Caco-2 (cell line): ENCODE measurements around the gene PRSS21. TPM values are rescaled to one million over a fixed set of nuclear protein-coding genes. Genes with fewer than 3 reads are reported as not detected.

ENCODE experiments used
- BruUV-seq: library from RNA; stranded (reverse); fragments of 400-500 nt; replicated peaks from 2 replicates; lab custom pipeline; 2021; lab: Mats Ljungman, UMichigan
- CTCF ChIA-PET: fragments of 300-600 bp; sonication (Branson Sonifier 250); formaldehyde crosslinking; loops from one replicate; lab custom pipeline; 2022; ENCODE audit warnings: antibody characterized with exemption; lab: Charles Lee
- POLR2A ChIA-PET: fragments of 300-600 bp; sonication (Branson Sonifier 250); formaldehyde crosslinking; loops from one replicate; lab custom pipeline; 2022; ENCODE audit warnings: antibody characterized with exemption; lab: Charles Lee
- DNase-seq, 2 experiments: peaks; one replicate each; pipeline versions ENCODE4 v3.0.0 to v3.0.0-alpha.2; 2020 to 2022
- H3K27me3 ChIP-seq: replicated peaks from 2 replicates; pipeline ENCODE4 v1.6.0; 2011; ENCODE audit warnings: low read length; ENCODE audit not compliant: control insufficient read depth, insufficient read depth
- H3K36me3 ChIP-seq: 2 replicates; pipeline ENCODE4 v1.5.1; 2011; ENCODE audit warnings: low read length; ENCODE audit not compliant: control insufficient read depth, insufficient read depth
- H3K4me1 ChIP-seq: fragments of 250-450 bp; sonication (Bioruptor Pico); 2 replicates; pipeline ENCODE4 v1.5.1; 2020; ENCODE audit warnings: mild to moderate bottlenecking
- H3K4me3 ChIP-seq: 2 replicates; pipeline ENCODE4 v1.5.1; 2011; ENCODE audit warnings: low read depth, mild to moderate bottlenecking, control low read depth, low read length
- H3K9me3 ChIP-seq: fragments of 250-450 bp; sonication (Bioruptor Pico); 2 replicates; pipeline ENCODE4 v1.5.1; 2020; ENCODE audit warnings: mild to moderate bottlenecking, moderate library complexity
- H3K27ac Mint-ChIP-seq: one replicate; pipeline ENCODE4 v1.8.0; 2022; ENCODE audit warnings: mixed read lengths; ENCODE audit not compliant: unreplicated experiment
- H3K27me3 Mint-ChIP-seq: one replicate; pipeline ENCODE4 v1.8.0; 2022; ENCODE audit warnings: mixed read lengths; ENCODE audit not compliant: insufficient read depth, unreplicated experiment
- H3K36me3 Mint-ChIP-seq: one replicate; pipeline ENCODE4 v1.8.0; 2022; ENCODE audit warnings: mild to moderate bottlenecking, mixed read lengths; ENCODE audit not compliant: insufficient read depth, unreplicated experiment
- H3K4me1 Mint-ChIP-seq: one replicate; pipeline ENCODE4 v1.8.0; 2022; ENCODE audit warnings: low read depth, mixed read lengths; ENCODE audit not compliant: unreplicated experiment
- H3K4me3 Mint-ChIP-seq: one replicate; pipeline ENCODE4 v1.8.0; 2022; ENCODE audit warnings: mild to moderate bottlenecking, moderate library complexity, mixed read lengths; ENCODE audit not compliant: unreplicated experiment
- H3K9me3 Mint-ChIP-seq: one replicate; pipeline ENCODE4 v1.8.0; 2022; ENCODE audit warnings: mixed read lengths; ENCODE audit not compliant: unreplicated experiment
- CTCF ChIP-seq, 2 experiments: fragments of 200-600 bp in 1 of 2; IDR thresholded peaks; 1 replicate in 1 of 2; 2 replicates in 1 of 2; pipeline versions ENCODE4 v1.5.1 to v1.8.0; 2011 to 2022; ENCODE audit warnings: antibody characterized with exemption in 1 of 2, control low read depth in 1 of 2, inconsistent platforms in 1 of 2, low read depth in 1 of 2, low read length in 1 of 2, mild to moderate bottlenecking in 1 of 2, moderate library complexity in 1 of 2; ENCODE audit not compliant: insufficient read depth in 1 of 2, severe bottlenecking in 1 of 2, unreplicated experiment in 1 of 2
- intact Hi-C: fragments of 100-400 bp; cut with micrococcal nuclease; formaldehyde crosslinking; loops from one replicate; pipeline ENCODE4 v1.10.0; 2022; ENCODE audit not compliant: unreplicated experiment
- total RNA-seq: library from RNA; stranded (reverse); gene quantifications from 2 replicates; pipeline ENCODE4 v1.2.3, GENCODE V29; 2022

PRSS21 gene
- total RNA-seq, 1 experiment from 2014 or later: not detected

GRCh38 chr16:2826591-2827373, 9.7 kb downstream of the PRSS21 start:
- Mint-ChIP-seq H3K4me3 (no peak overlapping the region), H3K27me3 (no peaks in the 10 kb centered on the region), H3K36me3 (no peaks in the 10 kb centered on the region), H3K4me1 (peaks cover 4% of the 10 kb centered on the region), H3K27ac (no peak overlapping the region), H3K9me3 (no peaks in the 10 kb centered on the region)
- Histone ChIP-seq H3K9me3 (no peaks in the 10 kb centered on the region), H3K27me3 (no peaks in the 10 kb centered on the region), H3K4me1 (no peaks in the 10 kb centered on the region), H3K36me3 (no peaks in the 10 kb centered on the region), H3K4me3 (no peak overlapping the region)
- no TSS peak for BruUV-seq
- POLR2A ChIA-PET: no interaction called here
- no peak for DNase-seq
- intact Hi-C loops: no loop called here
- TF ChIP-seq CTCF (IDR thresholded peaks at IDR 0.05; ENCODE audit: insufficient read depth in 1 of 2, low read depth in 1 of 2, low read length in 1 of 2, severe bottlenecking in 1 of 2, unreplicated experiment in 1 of 2): no peak
- CTCF ChIA-PET: no interaction called here

- Histone ChIP-seq H3K4me3 (no peak overlapping the region), H3K4me1 (no peaks in the 10 kb centered on the region), H3K9me3 (no peaks in the 10 kb centered on the region), H3K36me3 (no peaks in the 10 kb centered on the region), H3K27me3 (no peaks in the 10 kb centered on the region)
- intact Hi-C loops: no loop called here
- Mint-ChIP-seq H3K27me3 (no peaks in the 10 kb centered on the region), H3K27ac (no peak overlapping the region), H3K9me3 (no peaks in the 10 kb centered on the region), H3K4me3 (no peak overlapping the region), H3K4me1 (peaks cover 4% of the 10 kb centered on the region), H3K36me3 (no peaks in the 10 kb centered on the region)
- POLR2A ChIA-PET: no interaction called here
- no TSS peak for BruUV-seq
- CTCF ChIA-PET: no interaction called here
- TF ChIP-seq CTCF (IDR thresholded peaks at IDR 0.05; ENCODE audit: insufficient read depth in 1 of 2, low read depth in 1 of 2, low read length in 1 of 2, severe bottlenecking in 1 of 2, unreplicated experiment in 1 of 2): no peak
- no peak for DNase-seq
Observed at GRCh38 chr16:2827374-2827791, 10.3 kb downstream of the PRSS21 start.

GRCh38 chr16:2827831-2828520, 10.9 kb downstream of the PRSS21 start:
- ChIA-PET POLR2A (no interaction called here), CTCF (no interaction called here)
- H3K4me1 ChIP-seq: no peaks in the 10 kb centered on the region
- Mint-ChIP-seq H3K9me3 (no peaks in the 10 kb centered on the region), H3K36me3 (no peaks in the 10 kb centered on the region), H3K27ac (no peak overlapping the region), H3K4me3 (no peak overlapping the region), H3K27me3 (no peaks in the 10 kb centered on the region), H3K4me1 (peaks cover 4% of the 10 kb centered on the region)
- no peaks in the 10 kb centered on the region for H3K9me3 ChIP-seq
- intact Hi-C loops: no loop called here
- H3K4me3 ChIP-seq: no peak overlapping the region
- BruUV-seq: no TSS peak
- no peak for TF ChIP-seq CTCF (IDR thresholded peaks at IDR 0.05; ENCODE audit: insufficient read depth in 1 of 2, low read depth in 1 of 2, low read length in 1 of 2, severe bottlenecking in 1 of 2, unreplicated experiment in 1 of 2)
- no peak for DNase-seq
- H3K27me3 ChIP-seq: no peaks in the 10 kb centered on the region
- no peaks in the 10 kb centered on the region for H3K36me3 ChIP-seq
